ENCODE measurements around the gene DCST2.

DNA sequence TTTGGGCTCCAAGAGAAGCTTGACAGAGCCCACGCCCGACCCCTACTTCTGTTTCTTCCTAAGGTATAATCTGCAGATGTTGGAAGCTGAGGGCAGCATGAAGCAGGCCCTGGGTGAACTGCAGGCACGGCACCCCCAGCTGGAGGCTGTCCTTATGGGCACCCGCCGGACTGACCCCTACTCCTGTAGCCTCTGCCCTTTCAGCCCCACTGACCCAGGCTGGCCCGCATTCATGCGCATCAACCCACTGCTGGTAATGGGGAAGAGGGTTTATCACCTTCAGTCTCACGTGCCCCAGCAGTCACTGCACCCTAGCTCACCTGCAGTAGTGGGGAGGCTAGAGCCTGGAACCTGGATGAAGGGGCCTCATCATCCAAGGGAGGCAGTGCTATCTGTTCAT lies 43.3 kb downstream of the DCST2 start:
- no peak for TF ChIP-seq CBX2 (IDR thresholded peaks at IDR 0.05; ENCODE audit: borderline replicate concordance, low read depth)
- TF ChIP-seq POLR2A (IDR thresholded peaks at IDR 0.05; ENCODE audit: low read length): no peak
- TF ChIP-seq, protein P1, sequence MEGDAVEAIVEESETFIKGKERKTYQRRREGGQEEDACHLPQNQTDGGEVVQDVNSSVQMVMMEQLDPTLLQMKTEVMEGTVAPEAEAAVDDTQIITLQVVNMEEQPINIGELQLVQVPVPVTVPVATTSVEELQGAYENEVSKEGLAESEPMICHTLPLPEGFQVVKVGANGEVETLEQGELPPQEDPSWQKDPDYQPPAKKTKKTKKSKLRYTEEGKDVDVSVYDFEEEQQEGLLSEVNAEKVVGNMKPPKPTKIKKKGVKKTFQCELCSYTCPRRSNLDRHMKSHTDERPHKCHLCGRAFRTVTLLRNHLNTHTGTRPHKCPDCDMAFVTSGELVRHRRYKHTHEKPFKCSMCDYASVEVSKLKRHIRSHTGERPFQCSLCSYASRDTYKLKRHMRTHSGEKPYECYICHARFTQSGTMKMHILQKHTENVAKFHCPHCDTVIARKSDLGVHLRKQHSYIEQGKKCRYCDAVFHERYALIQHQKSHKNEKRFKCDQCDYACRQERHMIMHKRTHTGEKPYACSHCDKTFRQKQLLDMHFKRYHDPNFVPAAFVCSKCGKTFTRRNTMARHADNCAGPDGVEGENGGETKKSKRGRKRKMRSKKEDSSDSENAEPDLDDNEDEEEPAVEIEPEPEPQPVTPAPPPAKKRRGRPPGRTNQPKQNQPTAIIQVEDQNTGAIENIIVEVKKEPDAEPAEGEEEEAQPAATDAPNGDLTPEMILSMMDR (IDR thresholded peaks at IDR 0.05): no peak

Data from A549 (cell line).